Neural progenitor cell (in vitro differentiated cells): ENCODE results near the gene HNRNPLL. TPM values are rescaled to one million over a fixed set of nuclear protein-coding genes. Genes with fewer than 3 reads are reported as not detected.

Source experiments
- DNase-seq: peaks from one replicate; pipeline ENCODE4 v3.0.0-alpha.2; 2016; ENCODE audit warnings: low spot score
- H2AFZ ChIP-seq: fragments of 200-600 bp; sonication (generic); replicated peaks from 2 replicates; pipeline ENCODE4 v1.6.1; 2016; ENCODE audit warnings: antibody characterized with exemption
- H3F3A ChIP-seq: fragments of 200-600 bp; sonication (generic); 2 replicates; pipeline ENCODE4 v1.6.1; 2016; ENCODE audit warnings: antibody characterized with exemption, low read depth
- H3K27ac ChIP-seq: fragments of 200-600 bp; sonication (generic); 2 replicates; pipeline ENCODE4 v1.5.1; 2016; ENCODE audit warnings: mild to moderate bottlenecking
- H3K27me3 ChIP-seq: fragments of 200-600 bp; sonication (generic); 2 replicates; pipeline ENCODE4 v1.6.1; 2016; ENCODE audit warnings: mild to moderate bottlenecking, moderate library complexity
- H3K36me3 ChIP-seq: fragments of 200-600 bp; sonication (generic); 2 replicates; pipeline ENCODE4 v1.5.1; 2016
- H3K4me1 ChIP-seq: fragments of 200-600 bp; sonication (generic); 2 replicates; pipeline ENCODE4 v1.6.1; 2016; ENCODE audit warnings: mixed run types
- H3K4me2 ChIP-seq: fragments of 200-600 bp; sonication (generic); 2 replicates; pipeline ENCODE4 v1.6.1; 2016
- H3K4me3 ChIP-seq: fragments of 200-600 bp; sonication (generic); 2 replicates; pipeline ENCODE4 v1.5.1; 2016
- H3K79me2 ChIP-seq: fragments of 200-600 bp; sonication (generic); 2 replicates; pipeline ENCODE4 v1.6.1; 2016; ENCODE audit warnings: low read depth
- H3K9ac ChIP-seq: fragments of 200-600 bp; sonication (generic); 2 replicates; pipeline ENCODE4 v1.6.1; 2016
- H3K9me3 ChIP-seq: fragments of 200-600 bp; sonication (generic); 2 replicates; pipeline ENCODE4 v1.5.1; 2016; ENCODE audit warnings: low read depth
- H4K20me1 ChIP-seq: fragments of 200-600 bp; sonication (generic); 2 replicates; pipeline ENCODE4 v1.6.1; 2016; ENCODE audit warnings: low read depth
- H3K27ac Mint-ChIP-seq: 3 replicates; pipeline ENCODE4 v1.8.0; 2021; ENCODE audit warnings: mixed read lengths
- H3K27me3 Mint-ChIP-seq: 2 replicates; pipeline ENCODE4 v1.8.0; 2022; ENCODE audit warnings: low read depth, mild to moderate bottlenecking, inconsistent platforms, moderate library complexity, mixed read lengths; ENCODE audit not compliant: insufficient read depth
- H3K36me3 Mint-ChIP-seq: 3 replicates; pipeline ENCODE4 v1.8.0; 2021; ENCODE audit warnings: mixed read lengths
- H3K4me1 Mint-ChIP-seq: 3 replicates; pipeline ENCODE4 v1.8.0; 2021; ENCODE audit warnings: mixed read lengths
- H3K4me3 Mint-ChIP-seq: 3 replicates; pipeline ENCODE4 v1.8.0; 2021; ENCODE audit warnings: mild to moderate bottlenecking, moderate library complexity, mixed read lengths
- H3K9me3 Mint-ChIP-seq: 3 replicates; pipeline ENCODE4 v1.8.0; 2020; ENCODE audit warnings: mixed read lengths
- EZH2 ChIP-seq: fragments of 200-600 bp; sonication (generic); IDR thresholded peaks from 2 replicates; pipeline ENCODE4 v1.6.1; 2017; ENCODE audit warnings: antibody characterized with exemption, mild to moderate bottlenecking, moderate library complexity
- EZH2phosphoT487 ChIP-seq: fragments of 200-600 bp; sonication (generic); IDR thresholded peaks from 2 replicates; pipeline ENCODE4 v1.6.1; 2017; ENCODE audit warnings: antibody characterized with exemption
- total RNA-seq: library from RNA; depleted of rRNA; stranded (reverse); fragments of >200 nt; gene quantifications from 2 replicates; pipeline ENCODE4 v1.2.3, GENCODE V29; 2015; ENCODE audit warnings: low replicate concordance
- TF ChIP-seq, protein P1 (sequence below): fragments of 200-600 bp; sonication (generic); IDR thresholded peaks from 2 replicates; pipeline ENCODE4 v1.5.1; 2017; ENCODE audit warnings: antibody characterized with exemption, mild to moderate bottlenecking

Gene HNRNPLL
- total RNA-seq, 1 donor from 2014 or later: 109 TPM

GRCh38 chr2:38549851-38550250 is 52.9 kb downstream of the HNRNPLL start:
- H3K27ac Mint-ChIP-seq: no peak overlapping the region

DNA sequence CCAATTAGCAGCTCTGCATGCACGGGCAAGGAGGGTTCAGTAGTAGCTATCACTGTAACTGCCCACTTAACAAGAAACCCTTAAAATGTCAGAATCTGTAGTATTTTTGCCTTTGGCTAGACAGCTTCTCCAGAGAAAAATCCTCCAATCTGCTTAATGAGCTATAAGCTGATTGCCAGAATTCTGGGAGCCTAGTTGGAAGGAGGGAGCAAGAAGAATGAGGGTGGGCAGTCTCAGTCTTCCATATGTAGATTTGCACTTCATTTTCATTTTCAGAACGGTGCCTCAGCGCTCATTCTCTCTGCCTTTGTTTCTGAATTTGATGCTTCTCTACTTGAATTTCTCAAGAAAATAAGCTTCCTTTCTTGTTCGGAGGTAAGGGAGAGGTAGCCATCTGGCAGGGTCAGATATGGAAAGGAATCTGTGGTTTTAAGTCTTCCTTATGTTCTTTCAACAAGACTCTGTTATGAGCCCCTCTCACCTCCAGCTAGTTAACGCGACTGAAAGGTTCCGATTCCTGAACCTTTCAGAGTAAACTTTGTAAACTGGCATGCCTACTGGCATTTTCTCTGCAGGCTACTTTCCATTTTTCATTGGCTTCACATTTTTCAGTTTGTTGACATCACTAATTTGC is 53.5 kb downstream of the HNRNPLL start:
- no peaks in the 10 kb centered on the region for H3K4me1 ChIP-seq
- TF ChIP-seq EZH2: no peak
- no peak for TF ChIP-seq EZH2phosphoT487
- TF ChIP-seq, protein P1, sequence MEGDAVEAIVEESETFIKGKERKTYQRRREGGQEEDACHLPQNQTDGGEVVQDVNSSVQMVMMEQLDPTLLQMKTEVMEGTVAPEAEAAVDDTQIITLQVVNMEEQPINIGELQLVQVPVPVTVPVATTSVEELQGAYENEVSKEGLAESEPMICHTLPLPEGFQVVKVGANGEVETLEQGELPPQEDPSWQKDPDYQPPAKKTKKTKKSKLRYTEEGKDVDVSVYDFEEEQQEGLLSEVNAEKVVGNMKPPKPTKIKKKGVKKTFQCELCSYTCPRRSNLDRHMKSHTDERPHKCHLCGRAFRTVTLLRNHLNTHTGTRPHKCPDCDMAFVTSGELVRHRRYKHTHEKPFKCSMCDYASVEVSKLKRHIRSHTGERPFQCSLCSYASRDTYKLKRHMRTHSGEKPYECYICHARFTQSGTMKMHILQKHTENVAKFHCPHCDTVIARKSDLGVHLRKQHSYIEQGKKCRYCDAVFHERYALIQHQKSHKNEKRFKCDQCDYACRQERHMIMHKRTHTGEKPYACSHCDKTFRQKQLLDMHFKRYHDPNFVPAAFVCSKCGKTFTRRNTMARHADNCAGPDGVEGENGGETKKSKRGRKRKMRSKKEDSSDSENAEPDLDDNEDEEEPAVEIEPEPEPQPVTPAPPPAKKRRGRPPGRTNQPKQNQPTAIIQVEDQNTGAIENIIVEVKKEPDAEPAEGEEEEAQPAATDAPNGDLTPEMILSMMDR: no peak
- no peaks in the 10 kb centered on the region for H3K27me3 ChIP-seq
- peaks cover 6% of the 10 kb centered on the region for H3F3A ChIP-seq
- H4K20me1 ChIP-seq: no peaks in the 10 kb centered on the region
- no peak overlapping the region for H2AFZ ChIP-seq
- Mint-ChIP-seq H3K4me3 (no peak overlapping the region), H3K4me1 (no peaks in the 10 kb centered on the region), H3K27ac (no peak overlapping the region), H3K27me3 (no peaks in the 10 kb centered on the region), H3K36me3 (peaks cover 5% of the 10 kb centered on the region), H3K9me3 (no peaks in the 10 kb centered on the region)
- no peaks in the 10 kb centered on the region for H3K9me3 ChIP-seq
- no peaks in the 10 kb centered on the region for H3K79me2 ChIP-seq
- H3K4me3 ChIP-seq: no peak overlapping the region
- no peak overlapping the region for H3K4me2 ChIP-seq
- H3K9ac ChIP-seq: no peak overlapping the region
- H3K36me3 ChIP-seq: no peaks in the 10 kb centered on the region
- H3K27ac ChIP-seq: no peak overlapping the region
- DNase-seq: no peak

More at GRCh38 chr2:38549851-38550250, 52.9 kb downstream of the HNRNPLL start:
- DNase-seq: no peak
- H3K27ac ChIP-seq: no peak overlapping the region
- Mint-ChIP-seq H3K4me1 (no peaks in the 10 kb centered on the region), H3K36me3 (peaks cover 5% of the 10 kb centered on the region), H3K27me3 (no peaks in the 10 kb centered on the region), H3K9me3 (no peaks in the 10 kb centered on the region), H3K4me3 (no peak overlapping the region)
- no peak overlapping the region for H3K4me2 ChIP-seq
- no peaks in the 10 kb centered on the region for H3K4me1 ChIP-seq
- H3K27me3 ChIP-seq: no peaks in the 10 kb centered on the region
- no peak overlapping the region for H3K4me3 ChIP-seq
- H4K20me1 ChIP-seq: no peaks in the 10 kb centered on the region
- TF ChIP-seq EZH2phosphoT487 (no peak), EZH2 (no peak)
- TF ChIP-seq, protein P1: no peak
- H2AFZ ChIP-seq: no peak overlapping the region
- H3K9me3 ChIP-seq: no peaks in the 10 kb centered on the region
- H3K79me2 ChIP-seq: no peaks in the 10 kb centered on the region
- peaks cover 6% of the 10 kb centered on the region for H3F3A ChIP-seq
- H3K36me3 ChIP-seq: no peaks in the 10 kb centered on the region
- H3K9ac ChIP-seq: no peak overlapping the region

- H3F3A ChIP-seq: peaks cover 7% of the 10 kb centered on the region
- no peak overlapping the region for H3K4me3 ChIP-seq
- H3K9me3 ChIP-seq: no peaks in the 10 kb centered on the region
- Mint-ChIP-seq H3K4me1 (peaks cover 3% of the 10 kb centered on the region), H3K4me3 (no peak overlapping the region), H3K36me3 (peaks cover 3% of the 10 kb centered on the region), H3K9me3 (no peaks in the 10 kb centered on the region), H3K27ac (no peak overlapping the region), H3K27me3 (no peaks in the 10 kb centered on the region)
- H3K9ac ChIP-seq: no peak overlapping the region
- TF ChIP-seq, protein P1: no peak
- TF ChIP-seq EZH2phosphoT487: no peak
- no peak for TF ChIP-seq EZH2
- H3K27me3 ChIP-seq: no peaks in the 10 kb centered on the region
- H4K20me1 ChIP-seq: no peaks in the 10 kb centered on the region
- no peak for DNase-seq
- H2AFZ ChIP-seq: no peak overlapping the region
- H3K27ac ChIP-seq: no peak overlapping the region
- no peaks in the 10 kb centered on the region for H3K36me3 ChIP-seq
- H3K4me2 ChIP-seq: no peak overlapping the region
- H3K4me1 ChIP-seq: no peaks in the 10 kb centered on the region
- no peaks in the 10 kb centered on the region for H3K79me2 ChIP-seq
These were observed 54.9 kb downstream of the HNRNPLL start for GRCh38 chr2:38547791-38548190.
